WTC11 (cell line): ENCODE data around the gene FAM216A.
"Not testable (repeated sequence)": the region's sequence is repeated elsewhere in the genome, so short reads cannot be mapped to it uniquely, and the experiment has no call there.

Source experiments
- ATF1 ChIP-seq: sonication (generic); formaldehyde crosslinking; IDR thresholded peaks from 2 replicates; pipeline ENCODE4 v1.8.1; 2023; ENCODE audit warnings: mild to moderate bottlenecking, moderate library complexity, missing genetic modification reagents
- CTCF ChIP-seq: fragments of 200-600 bp; IDR thresholded peaks from 2 replicates; pipeline ENCODE4 v1.8.0; 2022; ENCODE audit warnings: antibody characterized with exemption
- HMGA2 ChIP-seq: fragments of 250-450 bp; sonication (Bioruptor Pico); IDR thresholded peaks from 2 replicates; pipeline ENCODE4 v1.4.0; 2021; ENCODE audit warnings: mild to moderate bottlenecking, moderate library complexity
- ZNF416 ChIP-seq: fragments of 250-450 bp; sonication (Bioruptor Pico); IDR thresholded peaks from 2 replicates; pipeline ENCODE4 v1.9.0; 2021; ENCODE audit warnings: mild to moderate bottlenecking, inconsistent platforms

- not testable (repeated sequence) for TF ChIP-seq HMGA2; ZNF416 (CRISPR knock-in tag); CTCF; ATF1 (CRISPR knock-in tag)
Observed at GRCh38 chr12:110461189-110461588, 7.5 kb upstream of the FAM216A start.
